GM10266 (cell line): ENCODE results near the gene ZNF664.

Experiments used
- DNase-seq: peaks from one replicate; pipeline ENCODE4 v3.0.0; 2012; ENCODE audit errors: extremely low spot score
- CTCF ChIP-seq: IDR thresholded peaks from 2 replicates; pipeline ENCODE4 v1.5.1; 2012; ENCODE audit warnings: mild to moderate bottlenecking, low read depth; ENCODE audit not compliant: control insufficient read depth, insufficient read depth; ENCODE audit errors: missing control alignments

Gene ZNF664

GRCh38 chr12:124013073-124013472, 40.1 kb downstream of the ZNF664 start:
- DNase-seq, result no peak

GRCh38 chr12:124015494-124016461, 42.8 kb downstream of the ZNF664 start:
- DNase-seq, result no peak
- no peak for TF ChIP-seq CTCF

More at GRCh38 chr12:124013073-124013472, 40.1 kb downstream of the ZNF664 start:
- no peak for TF ChIP-seq CTCF

- no peak for TF ChIP-seq CTCF
- no peak for DNase-seq
Observed at GRCh38 chr12:124017064-124017463, 44.0 kb downstream of the ZNF664 start.

GRCh38 chr12:124018539-124018938, 45.5 kb downstream of the ZNF664 start:
- DNase-seq, result no peak
- no peak for TF ChIP-seq CTCF

- no peak for TF ChIP-seq CTCF
- DNase-seq, result no peak
Observed at GRCh38 chr12:124019115-124019514, 46.1 kb downstream of the ZNF664 start.

- no peak for TF ChIP-seq CTCF
- DNase-seq, result no peak
Observed at GRCh38 chr12:124020514-124020949, 47.5 kb downstream of the ZNF664 start.

GRCh38 chr12:124021007-124021406, 48.0 kb downstream of the ZNF664 start:
- no peak for DNase-seq
- no peak for TF ChIP-seq CTCF
